Activated T-cell treated with anti-CD3 and anti-CD28 coated beads, Interleukin-2, amount 50 U/mL, for 4 hours (primary cell): Measurements from ENCODE around the gene KRTAP19-5. TPM values are rescaled to one million over a fixed set of nuclear protein-coding genes. Genes with fewer than 3 reads are reported as not detected.
"Not testable (repeated sequence)": the region's sequence is repeated elsewhere in the genome, so short reads cannot be mapped to it uniquely, and the experiment has no call there.

ENCODE experiments used
- ATAC-seq, 2 donors: fragments of 200-7000 bp; cut with Tn5 transposase; one replicate each; pipeline ENCODE4 v1.10.0; 2021
- DNase-seq: peaks from one replicate; pipeline ENCODE4 v3.0.0-alpha.2; 2020
- H3K27me3 Mint-ChIP-seq: one replicate; pipeline ENCODE4 v1.8.0; 2021; ENCODE audit warnings: low read depth, mixed read lengths
- H3K36me3 Mint-ChIP-seq: one replicate; pipeline ENCODE4 v1.8.0; 2022; ENCODE audit warnings: mixed read lengths; ENCODE audit not compliant: insufficient read depth
- H3K4me1 Mint-ChIP-seq: one replicate; pipeline ENCODE4 v1.8.0; 2021; ENCODE audit warnings: low read depth, mixed read lengths
- H3K4me3 Mint-ChIP-seq: one replicate; pipeline ENCODE4 v1.8.0; 2021; ENCODE audit warnings: mild to moderate bottlenecking, moderate library complexity, mixed read lengths
- H3K9me3 Mint-ChIP-seq: one replicate; pipeline ENCODE4 v1.8.0; 2021; ENCODE audit warnings: mixed read lengths
- total RNA-seq, 3 donors: library from RNA; stranded (reverse); gene quantifications; one replicate each; pipeline ENCODE4 v1.2.1, GENCODE V29; 2021

The KRTAP19-5 gene
- not detected for total RNA-seq

DNA sequence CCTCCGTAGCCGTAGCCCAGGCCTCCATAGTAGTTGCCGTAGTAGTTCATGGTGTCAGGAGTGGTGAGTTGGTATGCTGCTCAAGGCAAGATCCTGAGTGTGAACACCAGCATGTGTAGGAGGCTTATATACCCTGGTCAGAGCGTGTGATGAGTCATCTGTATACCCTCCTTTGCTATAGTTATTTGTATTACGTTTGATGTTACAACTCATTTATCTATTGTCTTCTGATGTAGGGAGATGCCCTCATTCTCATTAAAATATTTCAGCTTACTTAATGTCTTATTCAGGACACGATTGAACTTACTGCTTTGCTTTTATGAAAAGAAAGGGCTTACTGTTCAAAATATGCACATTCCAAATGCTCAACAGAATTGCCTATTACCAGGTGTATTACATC is at the start of gene KRTAP19-5:
Gene KRTAP19-5 (minus strand): TSS at position 101 of the 400 bp plus-strand sequence. CDS start 51 bp downstream, at position 50.
- Mint-ChIP-seq H3K4me1 (no peaks in the 10 kb centered on the region), H3K9me3 (no peaks in the 10 kb centered on the region), H3K4me3 (no peak within 1 kb of the TSS), H3K27me3 (no peaks in the 10 kb centered on the region), H3K36me3 (no peaks in the 10 kb centered on the region)
- ATAC-seq (no peak), DNase-seq (no peak)

DNA sequence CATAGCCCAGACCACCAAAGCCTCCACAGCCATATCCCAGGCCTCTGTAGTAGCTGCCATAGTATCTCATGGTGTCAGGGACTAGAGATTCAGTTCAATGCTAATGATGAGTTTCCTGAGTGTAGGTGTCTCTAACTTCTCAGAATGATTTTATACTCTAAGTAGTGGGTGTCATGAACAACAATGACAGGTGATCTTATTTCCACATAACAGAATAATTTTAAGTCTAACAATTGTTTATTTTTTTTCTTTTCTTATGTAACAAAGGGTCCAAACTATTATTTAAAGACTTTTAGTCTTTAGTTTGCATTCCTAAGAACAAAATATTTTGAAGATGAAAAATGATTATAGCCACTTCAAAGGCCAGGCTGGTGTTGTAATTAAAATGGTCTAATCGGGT is 39.8 kb upstream of the KRTAP19-5 start, which contains the start of gene KRTAP19-6:
Gene KRTAP19-6 (minus strand): TSS at position 101 of the 400 bp plus-strand sequence. CDS start 31 bp downstream, at position 70.
- Mint-ChIP-seq H3K4me1 (no peaks in the 10 kb centered on the region), H3K27me3 (no peaks in the 10 kb centered on the region), H3K4me3 (no peak within 1 kb of the TSS), H3K36me3 (no peaks in the 10 kb centered on the region), H3K9me3 (peaks cover 4% of the 10 kb centered on the region)
- ATAC-seq, result no peak
- DNase-seq, result no peak

DNA sequence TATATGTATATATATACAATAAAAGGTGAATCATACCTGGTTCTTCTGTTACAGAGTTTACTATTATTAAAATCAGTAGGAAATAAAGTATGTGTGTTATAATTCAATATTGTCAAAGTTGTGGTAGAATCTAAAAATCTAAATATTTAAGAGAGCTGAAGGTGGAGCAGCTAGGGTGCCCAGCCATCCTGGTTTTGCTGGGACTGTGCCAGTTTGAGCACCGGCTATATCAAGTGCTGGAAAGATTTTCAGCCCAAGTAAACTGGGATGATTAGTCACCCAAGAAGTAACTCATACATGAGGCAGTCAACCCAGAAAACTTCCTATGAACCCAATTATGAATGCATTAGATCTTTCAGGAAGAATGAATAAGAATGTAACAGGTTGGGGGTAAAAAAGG is 16.9 kb upstream of the KRTAP19-5 start:
- H3K9me3 Mint-ChIP-seq, result no peaks in the 10 kb centered on the region
- H3K4me3 Mint-ChIP-seq, result no peak overlapping the region
- ATAC-seq, result no peak
- no peaks in the 10 kb centered on the region for H3K36me3 Mint-ChIP-seq
- no peaks in the 10 kb centered on the region for H3K4me1 Mint-ChIP-seq
- H3K27me3 Mint-ChIP-seq, result no peaks in the 10 kb centered on the region
- no peak for DNase-seq

DNA sequence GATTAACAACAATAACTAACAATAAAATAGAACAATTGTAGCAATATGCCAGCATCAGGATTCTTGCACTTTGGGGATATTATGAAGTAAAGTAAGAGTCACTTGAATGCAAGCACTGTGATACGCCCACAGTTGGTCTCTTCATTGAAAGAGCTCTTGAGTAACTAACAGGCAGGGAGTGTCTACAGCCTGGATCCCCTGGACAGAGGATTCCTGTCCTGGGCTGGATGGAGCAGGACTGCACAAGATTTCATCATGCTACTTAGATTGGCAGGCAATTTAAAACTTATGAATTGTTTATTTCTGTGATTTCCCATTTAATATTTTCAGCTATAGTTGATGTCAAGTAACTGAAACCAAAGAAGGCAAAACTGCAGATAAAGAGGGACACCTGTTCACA is 13.7 kb upstream of the KRTAP19-5 start:
- no peaks in the 10 kb centered on the region for H3K36me3 Mint-ChIP-seq
- H3K4me3 Mint-ChIP-seq, result no peak overlapping the region
- H3K27me3 Mint-ChIP-seq, result no peaks in the 10 kb centered on the region
- no peaks in the 10 kb centered on the region for H3K9me3 Mint-ChIP-seq
- ATAC-seq (no peak), DNase-seq (no peak)
- no peaks in the 10 kb centered on the region for H3K4me1 Mint-ChIP-seq

DNA sequence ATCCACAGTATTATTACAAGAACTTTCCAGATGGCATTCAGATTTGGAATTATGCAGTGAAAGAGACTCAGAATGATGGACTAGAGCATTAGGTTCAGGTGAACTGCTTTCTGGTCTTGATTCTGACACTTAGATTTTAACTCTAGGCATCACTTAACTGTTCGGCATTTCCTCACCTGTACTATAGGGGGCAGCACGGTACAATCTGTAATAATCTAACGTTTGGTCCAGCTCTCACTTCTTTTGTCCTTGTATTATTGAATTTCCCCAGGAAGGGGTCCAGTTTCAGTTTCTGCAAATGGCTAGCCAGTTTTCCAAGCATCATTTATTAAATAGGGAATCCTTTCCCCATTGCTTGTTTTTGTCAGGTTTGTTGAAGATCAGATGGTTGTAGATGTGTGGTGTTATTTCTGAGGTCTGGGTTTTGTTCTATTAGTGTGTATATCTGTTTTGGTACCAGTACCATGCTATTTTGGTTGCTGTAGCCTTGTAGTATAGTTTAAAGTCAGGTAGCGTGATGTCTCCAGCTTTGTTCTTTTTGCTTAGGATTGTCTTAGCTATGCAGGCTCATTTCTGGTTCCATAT is 3.8 kb upstream of the KRTAP19-5 start:
- H3K9me3 Mint-ChIP-seq, H3K27me3 Mint-ChIP-seq, DNase-seq, H3K4me1 Mint-ChIP-seq, ATAC-seq, H3K4me3 Mint-ChIP-seq, H3K36me3 Mint-ChIP-seq: not testable (repeated sequence)

DNA sequence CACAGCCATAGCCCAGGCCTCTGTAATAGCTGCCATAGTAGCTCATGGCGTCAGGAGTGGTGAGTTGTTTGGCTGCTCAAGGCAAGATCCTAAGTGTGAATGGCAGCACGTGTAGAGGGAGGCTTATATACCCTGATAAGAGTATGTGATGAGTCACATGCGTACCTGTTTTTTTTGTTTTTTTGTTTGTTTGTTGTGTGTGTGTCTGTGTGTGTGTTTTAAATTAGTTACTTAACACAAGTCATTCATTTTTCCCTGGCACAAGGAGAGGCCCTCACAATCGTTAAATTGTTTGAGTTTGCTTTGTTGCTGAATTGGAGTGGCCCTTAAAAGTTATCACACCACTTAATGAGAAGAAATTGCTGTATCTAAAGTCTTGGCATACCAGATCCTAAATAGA is 4.9 kb downstream of the KRTAP19-5 start, which contains the start of gene KRTAP19-4:
Gene KRTAP19-4 (minus strand): TSS at position 101 of the 400 bp plus-strand sequence. CDS start 55 bp downstream, at position 46.
- Mint-ChIP-seq H3K4me1 (no peaks in the 10 kb centered on the region), H3K27me3 (no peaks in the 10 kb centered on the region), H3K9me3 (no peaks in the 10 kb centered on the region), H3K36me3 (no peaks in the 10 kb centered on the region), H3K4me3 (no peak within 1 kb of the TSS)
- no peak for DNase-seq
- no peak for ATAC-seq

DNA sequence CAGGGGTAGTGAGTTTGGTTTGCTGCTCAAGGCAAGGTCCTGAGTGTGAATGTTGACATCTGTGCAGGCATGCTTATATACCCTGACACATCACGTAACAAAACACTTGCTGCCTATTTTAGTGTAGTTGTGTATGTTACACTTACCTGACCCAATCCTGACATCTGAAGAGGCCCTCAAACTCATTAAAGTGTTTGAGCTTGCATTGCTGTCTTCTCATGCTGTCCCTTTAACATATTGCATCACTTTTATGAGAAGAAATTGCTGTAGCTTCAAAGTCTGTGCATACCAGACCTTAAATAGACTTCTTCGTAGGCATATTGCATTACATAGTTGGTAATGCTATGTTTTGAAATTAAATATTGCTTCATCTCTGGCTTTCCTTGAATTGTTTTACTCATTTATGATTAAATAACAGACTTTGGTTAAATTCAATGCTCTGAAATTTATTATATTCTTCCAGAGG is 9.9 kb downstream of the KRTAP19-5 start, which contains the start of gene KRTAP19-3:
Gene KRTAP19-3 (minus strand): TSS at position 51 of the 466 bp plus-strand sequence. CDS start 56 bp downstream, outside the sequence.
- Mint-ChIP-seq H3K9me3 (peaks cover 1% of the 10 kb centered on the region), H3K4me3 (no peak within 1 kb of the TSS), H3K27me3 (no peaks in the 10 kb centered on the region), H3K4me1 (no peaks in the 10 kb centered on the region), H3K36me3 (no peaks in the 10 kb centered on the region)
- ATAC-seq, result no peak
- no peak for DNase-seq

DNA sequence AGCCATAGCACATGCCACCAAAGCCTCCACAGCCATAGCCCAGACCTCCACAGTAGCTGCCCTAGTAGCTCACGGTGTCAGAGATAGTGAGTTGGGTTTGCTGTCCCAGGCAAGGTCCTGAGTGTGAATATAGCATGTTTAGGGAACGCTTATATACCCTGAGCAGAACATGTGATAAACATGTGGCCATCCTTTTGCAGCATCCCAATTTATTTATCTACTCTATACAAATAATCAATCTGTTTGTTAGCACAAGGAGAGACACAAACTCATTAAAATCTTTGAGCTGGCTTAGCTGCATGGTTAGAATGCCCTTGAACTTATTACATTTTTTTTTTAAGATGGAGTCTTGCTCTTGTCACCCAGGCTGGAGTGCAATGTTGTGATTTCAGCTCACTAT is 14.6 kb downstream of the KRTAP19-5 start, which contains the start of gene KRTAP19-2:
Gene KRTAP19-2 (minus strand): TSS at position 101 of the 400 bp plus-strand sequence. CDS start 88 bp downstream, at position 13.
- Mint-ChIP-seq H3K4me1 (no peaks in the 10 kb centered on the region), H3K36me3 (no peaks in the 10 kb centered on the region), H3K27me3 (no peaks in the 10 kb centered on the region), H3K4me3 (no peak within 1 kb of the TSS), H3K9me3 (peaks cover 13% of the 10 kb centered on the region)
- no peak for ATAC-seq
- DNase-seq, result no peak

DNA sequence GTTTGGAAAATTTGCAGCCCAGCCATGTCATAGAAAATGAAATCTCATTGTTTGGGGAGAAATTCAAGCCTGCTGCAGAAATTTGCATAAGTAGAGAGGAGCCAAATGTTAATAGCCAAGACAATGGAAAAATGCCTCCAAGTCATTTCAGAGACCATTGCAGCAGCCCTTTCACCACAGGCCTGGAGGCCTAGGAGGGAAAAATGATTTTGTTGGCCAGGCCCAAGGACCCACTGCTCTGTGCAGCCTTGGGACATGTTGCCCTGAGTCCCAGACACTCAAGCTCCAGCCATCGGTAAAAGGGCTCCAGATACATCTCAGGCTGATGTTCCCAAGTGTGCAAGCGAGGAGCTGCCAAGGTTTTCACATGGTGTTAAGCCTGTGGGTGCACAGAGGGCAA is 15.8 kb downstream of the KRTAP19-5 start:
- no peak for ATAC-seq
- H3K27me3 Mint-ChIP-seq, result no peaks in the 10 kb centered on the region
- H3K4me1 Mint-ChIP-seq, result no peaks in the 10 kb centered on the region
- no peak for DNase-seq
- H3K9me3 Mint-ChIP-seq, result peaks cover 13% of the 10 kb centered on the region
- H3K4me3 Mint-ChIP-seq, result no peak overlapping the region
- no peaks in the 10 kb centered on the region for H3K36me3 Mint-ChIP-seq

DNA sequence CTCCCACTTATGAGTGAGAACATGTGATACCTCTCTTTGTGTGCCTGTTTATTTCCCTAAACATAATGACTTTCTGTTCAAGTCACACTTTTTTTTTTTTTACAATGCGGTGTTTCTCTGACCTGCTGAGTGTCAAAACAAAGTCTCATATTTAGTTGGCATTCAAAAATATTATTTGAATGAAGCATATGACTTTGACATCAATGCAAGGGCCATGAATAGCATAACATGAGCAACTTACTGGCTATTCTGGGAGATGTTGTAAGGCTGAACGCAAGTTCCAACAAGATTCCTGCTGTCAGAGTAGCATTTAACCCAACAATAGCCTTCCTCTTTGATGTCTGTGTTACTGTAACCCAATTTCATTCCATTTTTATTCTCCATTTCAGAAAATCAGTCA is 19.8 kb downstream of the KRTAP19-5 start:
- H3K4me1 Mint-ChIP-seq, result no peaks in the 10 kb centered on the region
- H3K4me3 Mint-ChIP-seq, result no peak overlapping the region
- DNase-seq, result no peak
- H3K27me3 Mint-ChIP-seq, result no peaks in the 10 kb centered on the region
- H3K9me3 Mint-ChIP-seq, result peaks cover 13% of the 10 kb centered on the region
- no peaks in the 10 kb centered on the region for H3K36me3 Mint-ChIP-seq
- ATAC-seq, result no peak

DNA sequence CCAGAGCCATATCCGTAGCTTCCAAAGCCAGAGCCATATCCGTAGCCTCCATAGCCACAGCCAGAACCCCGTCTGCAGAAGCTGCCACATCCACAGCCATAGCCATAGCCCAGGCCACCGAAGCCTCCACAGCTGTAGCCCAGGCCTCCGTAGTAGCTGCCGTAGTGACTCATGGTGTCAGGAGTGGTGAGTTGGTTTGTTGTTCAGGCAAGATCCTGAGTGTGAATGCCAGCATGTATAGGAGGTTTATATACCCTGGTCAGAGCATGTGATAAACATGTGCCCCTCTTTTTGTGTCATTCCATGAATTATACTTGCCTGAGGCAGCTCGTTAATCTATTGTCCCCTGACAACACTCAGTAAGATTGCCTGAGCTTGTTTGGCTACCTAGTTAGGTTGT is 21.8 kb downstream of the KRTAP19-5 start, which contains the start of gene KRTAP19-1:
Gene KRTAP19-1 (minus strand): TSS at position 223 of the 400 bp plus-strand sequence. CDS start 50 bp downstream, at position 173.
- Mint-ChIP-seq H3K9me3 (no peaks in the 10 kb centered on the region), H3K27me3 (peaks cover under 1% of the 10 kb centered on the region), H3K36me3 (no peaks in the 10 kb centered on the region), H3K4me1 (no peaks in the 10 kb centered on the region), H3K4me3 (no peak within 1 kb of the TSS)
- ATAC-seq, result no peak
- no peak for DNase-seq

DNA sequence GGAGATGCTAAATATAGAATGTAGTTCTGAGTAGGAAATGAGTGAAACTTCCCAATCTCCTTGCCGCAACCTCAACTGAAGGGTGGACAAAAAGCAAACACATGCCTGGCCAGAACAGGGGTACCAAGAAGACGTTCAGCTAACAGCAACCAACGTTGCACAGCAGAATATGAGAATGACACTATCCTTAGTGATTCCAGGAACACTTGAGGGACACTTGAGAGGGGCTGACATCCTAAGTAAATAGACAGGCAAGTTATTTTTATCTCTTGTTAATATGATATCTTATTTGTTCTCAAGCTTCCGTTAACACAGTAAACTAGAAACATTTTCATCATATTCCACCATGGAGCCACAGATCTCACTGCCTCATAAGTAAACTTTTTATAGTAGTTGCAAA is 22.7 kb downstream of the KRTAP19-5 start:
- ATAC-seq (no peak), DNase-seq (no peak)
- Mint-ChIP-seq H3K27me3 (peaks cover 2% of the 10 kb centered on the region), H3K4me1 (no peaks in the 10 kb centered on the region), H3K4me3 (no peak overlapping the region), H3K9me3 (no peaks in the 10 kb centered on the region), H3K36me3 (no peaks in the 10 kb centered on the region)

DNA sequence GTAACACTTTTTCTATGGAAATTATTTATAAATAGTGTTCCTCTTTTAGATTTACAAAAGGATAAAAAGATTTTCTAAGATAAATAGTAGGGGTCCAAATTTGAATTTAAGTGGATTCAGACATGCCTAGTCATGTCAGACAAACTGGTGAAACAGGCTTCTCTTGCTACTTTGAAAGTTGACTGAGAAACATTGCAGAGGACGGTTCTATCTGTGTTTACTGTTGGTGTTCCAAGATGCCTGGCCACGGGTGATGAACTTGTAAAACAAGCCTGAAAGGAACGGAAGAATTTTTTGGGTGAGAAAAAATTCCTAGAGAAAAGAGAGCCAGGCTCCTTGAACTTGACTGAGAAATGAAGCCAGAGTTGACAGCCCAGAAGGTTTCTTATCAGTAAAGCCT is 23.9 kb downstream of the KRTAP19-5 start:
- ATAC-seq (no peak), DNase-seq (no peak)
- no peaks in the 10 kb centered on the region for H3K9me3 Mint-ChIP-seq
- H3K4me1 Mint-ChIP-seq, result no peaks in the 10 kb centered on the region
- H3K4me3 Mint-ChIP-seq, result no peak overlapping the region
- H3K36me3 Mint-ChIP-seq, result no peaks in the 10 kb centered on the region
- peaks cover 3% of the 10 kb centered on the region for H3K27me3 Mint-ChIP-seq

DNA sequence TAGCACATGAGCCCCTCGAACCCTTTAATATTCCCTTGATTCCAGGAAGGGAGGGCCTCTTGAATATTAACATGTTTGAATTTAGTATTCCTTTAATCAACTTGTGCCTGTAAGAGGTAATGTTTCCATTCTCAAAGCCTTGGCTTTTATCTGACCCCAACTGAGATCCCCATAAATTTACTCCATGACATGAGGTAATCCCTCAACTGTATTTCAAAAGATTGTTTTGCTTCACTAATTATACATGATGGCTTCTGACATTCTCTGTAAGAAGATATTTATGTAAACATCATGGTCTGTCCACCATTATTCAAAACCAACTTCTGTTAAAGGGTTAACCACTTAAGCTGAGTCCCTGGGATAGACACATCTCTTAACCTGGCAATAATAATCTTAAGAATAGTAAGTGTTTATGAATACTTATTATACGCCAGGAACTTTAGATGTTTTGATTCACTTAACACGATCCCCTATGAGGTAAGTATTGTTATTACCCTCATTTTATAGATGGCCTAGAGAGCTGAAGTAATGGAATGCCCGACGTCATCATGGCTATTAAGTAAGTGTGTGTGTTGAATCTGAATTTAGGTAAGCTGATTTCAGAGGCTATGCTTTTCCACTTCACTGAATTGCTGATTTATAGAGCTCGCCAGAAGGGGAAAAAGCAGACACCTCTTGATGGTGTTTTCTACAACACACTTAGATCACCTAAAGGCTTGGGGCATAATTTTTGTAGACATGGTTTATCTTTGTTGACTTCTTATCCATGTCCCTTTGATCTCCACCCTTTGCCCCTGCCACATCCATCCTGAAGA is 32.8 kb downstream of the KRTAP19-5 start:
- ATAC-seq, result no peak

More for the DNA sequence above, 32.8 kb downstream of the KRTAP19-5 start:
- DNase-seq, result no peak
- H3K4me1 Mint-ChIP-seq, result no peaks in the 10 kb centered on the region
- no peak overlapping the region for H3K4me3 Mint-ChIP-seq
- peaks cover 4% of the 10 kb centered on the region for H3K27me3 Mint-ChIP-seq
- H3K9me3 Mint-ChIP-seq, result peaks cover 3% of the 10 kb centered on the region
- no peaks in the 10 kb centered on the region for H3K36me3 Mint-ChIP-seq
